K562 (cell line): ENCODE measurements around the gene DEF6. TPM values are rescaled to one million over a fixed set of nuclear protein-coding genes. Genes with fewer than 3 reads are reported as not detected.

Experiments
- BMI1 ChIP-seq: fragments of 150-350 bp; IDR thresholded peaks from 2 replicates; pipeline ENCODE4 v1.6.1; 2014; ENCODE audit warnings: low read length
- E2F5 ChIP-seq: sonication (generic); formaldehyde crosslinking; IDR thresholded peaks from 2 replicates; pipeline ENCODE4 v1.8.0; 2022; ENCODE audit warnings: mild to moderate bottlenecking, missing genetic modification reagents
- SMAD3 ChIP-seq: fragments of 450-650 bp; formaldehyde crosslinking; conservative IDR thresholded peaks from 2 replicates; pipeline ENCODE4 v1.4.0; 2020; ENCODE audit warnings: mild to moderate bottlenecking
- TOE1 ChIP-seq, 2 experiments: fragments of 450-650 bp in 1 of 2; sonication (generic) in 1 of 2; formaldehyde crosslinking in 1 of 2; IDR thresholded peaks; 2 replicates each; pipeline versions ENCODE4 v1.7.1 to v1.8.0; 2016 to 2022; ENCODE audit warnings: borderline replicate concordance in 2 of 2, mild to moderate bottlenecking in 2 of 2, antibody characterized with exemption in 1 of 2, inconsistent platforms in 1 of 2, low read depth in 1 of 2, missing genetic modification reagents in 1 of 2, moderate library complexity in 1 of 2
- VEZF1 ChIP-seq: fragments of 200-800 bp; sonication (Bioruptor generic); IDR thresholded peaks from 2 replicates; pipeline ENCODE4 v1.6.1; 2017; ENCODE audit warnings: missing genetic modification characterization, missing compliant biosample characterization
- ZBTB40 ChIP-seq, 2 experiments: fragments of 450-650 bp in 1 of 2; sonication (generic) in 1 of 2; formaldehyde crosslinking in 1 of 2; IDR thresholded peaks; 2 replicates each; pipeline versions ENCODE4 v1.7.1 to v1.9.0; 2016 to 2022; ENCODE audit warnings: inconsistent platforms in 1 of 2, mild to moderate bottlenecking in 1 of 2, missing genetic modification reagents in 1 of 2
- ZNF165 ChIP-seq: fragments of 250-450 bp; sonication (Bioruptor Pico); IDR thresholded peaks from 2 replicates; pipeline ENCODE4 v1.4.0; 2020; ENCODE audit warnings: borderline replicate concordance
- ZNF384 ChIP-seq: IDR thresholded peaks from 2 replicates; pipeline ENCODE4 v1.6.1; 2012; ENCODE audit warnings: low read depth, low read length, improper control_type of control experiment
- ZNF398 ChIP-seq: fragments of 250-450 bp; sonication (Bioruptor Pico); IDR thresholded peaks from 2 replicates; pipeline ENCODE4 v1.8.0; 2021; ENCODE audit warnings: moderate library complexity, mild to moderate bottlenecking, inconsistent platforms
- ZSCAN32 ChIP-seq: fragments of 450-650 bp; formaldehyde crosslinking; IDR thresholded peaks from 2 replicates; pipeline ENCODE4 v1.4.0; 2020; ENCODE audit warnings: mild to moderate bottlenecking, moderate library complexity
- polyA plus RNA-seq, 8 experiments: library from polyadenylated mRNA; depleted of rRNA in 4 of 8; stranded (reverse) in 5 of 8; unstranded in 3 of 8; fragments of >200 nt; fragmentation: Nextera tagmentation in 2 of 8; fragmentation: Illumina TruSeq in 1 of 8; extraction: Ambion mirVana in 2 of 8; extraction: Trizol in 1 of 8; gene quantifications; 2 replicates each; pipeline versions ENCODE4 v1.2.1 to v1.2.3, GENCODE V29; 2011 to 2014; ENCODE audit warnings: inconsistent platforms in 1 of 8, missing spikeins in 1 of 8
- total RNA-seq, 7 experiments: library from RNA; depleted of rRNA in 6 of 7; stranded (reverse); fragments of >200 nt in 6 of 7; fragmentation: Illumina TruSeq in 2 of 7; extraction: Trizol in 2 of 7; gene quantifications; 2 replicates each; pipeline versions ENCODE4 v1.2.1 to v1.2.3, GENCODE V29; 2011 to 2021; ENCODE audit warnings: low replicate concordance in 1 of 7
- TF ChIP-seq, protein P1 (sequence below): fragments of 250-450 bp; sonication (Bioruptor Pico); IDR thresholded peaks from 2 replicates; pipeline ENCODE4 v1.6.1; 2021; ENCODE audit warnings: mild to moderate bottlenecking

Gene DEF6
- total and polyA plus RNA-seq, 9 of the 15 experiments (the other 6 are each of a cell fraction or from before 2014, with no cell fraction given) = 1.3 to 44.6 (median 22.7) TPM

DNA sequence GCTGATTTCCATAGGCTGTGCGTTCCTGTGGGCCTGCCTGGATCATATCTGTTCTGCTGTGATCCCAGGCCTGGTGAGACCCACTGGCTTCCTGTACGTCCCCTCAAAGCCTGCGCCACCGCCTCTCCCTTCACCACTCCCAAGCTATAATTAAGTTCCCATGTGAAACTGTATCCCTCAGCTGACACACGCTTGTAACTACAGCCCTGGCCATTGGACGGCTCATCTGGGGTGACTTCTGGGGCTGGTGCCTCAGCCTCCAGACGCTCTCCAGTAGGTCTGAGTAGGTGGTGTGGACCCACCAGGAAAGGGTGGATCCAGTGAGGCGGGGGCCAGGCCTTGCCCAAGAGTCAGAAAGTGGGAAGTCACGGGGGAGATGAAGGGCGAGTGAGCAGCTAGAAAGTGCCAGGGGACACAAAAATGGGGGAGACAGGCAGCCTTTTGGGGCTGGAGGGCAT, 65.7 kb downstream of the DEF6 start (continued):
- TF ChIP-seq VEZF1 (CRISPR knock-in tag) = peak; percentile 85
- TF ChIP-seq BMI1 = no peak
- no peak; the same call in 1 of the 2 replicates for TF ChIP-seq E2F5
- no peak for TF ChIP-seq ZSCAN32 (CRISPR knock-in tag)
- 0 out of 2 replicates have a peak, but pooled peaks have one; percentile 20 for TF ChIP-seq ZNF384
- no peak for TF ChIP-seq ZNF398
- TF ChIP-seq SMAD3 (CRISPR knock-in tag) = no peak
- TF ChIP-seq, protein P1, sequence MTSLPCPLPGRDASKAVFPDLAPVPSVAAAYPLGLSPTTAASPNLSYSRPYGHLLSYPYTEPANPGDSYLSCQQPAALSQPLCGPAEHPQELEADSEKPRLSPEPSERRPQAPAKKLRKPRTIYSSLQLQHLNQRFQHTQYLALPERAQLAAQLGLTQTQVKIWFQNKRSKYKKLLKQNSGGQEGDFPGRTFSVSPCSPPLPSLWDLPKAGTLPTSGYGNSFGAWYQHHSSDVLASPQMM (CRISPR knock-in tag) = no peak
- peak; percentile 10; the same call in 1 of the 2 replicates for TF ChIP-seq ZBTB40 (IDR thresholded peaks at IDR 0.05)
- TF ChIP-seq ZBTB40 (CRISPR knock-in tag; IDR thresholded peaks at IDR 0.05) = no peak
- TF ChIP-seq TOE1 (IDR thresholded peaks at IDR 0.05; ENCODE audit: borderline replicate concordance) = peak; percentile 68; the same call in 1 of the 2 replicates
- TF ChIP-seq TOE1 (CRISPR knock-in tag; IDR thresholded peaks at IDR 0.05; ENCODE audit: borderline replicate concordance, low read depth) = no peak
- TF ChIP-seq ZNF165 (CRISPR knock-in tag) = 0 out of 2 replicates have a peak, but pooled peaks have one; percentile 35
